ENCODE results near the gene KRT23.

- TF ChIP-seq FOXP2 (optimal IDR thresholded peaks at IDR 0.05; ENCODE audit: control extremely low read depth, extremely low read length, insufficient read depth) = no peak
- TF ChIP-seq EZH2 (IDR thresholded peaks at IDR 0.05) = no peak
- no peak for TF ChIP-seq POLR2AphosphoS5 (IDR thresholded peaks at IDR 0.05; ENCODE audit: borderline replicate concordance, low read depth, low read length)
Measured at GRCh38 chr17:40932608-40933007, 4.8 kb downstream of the KRT23 start.
